SKM-1 (cell line): Measurements from ENCODE around the gene LBHD1.
"Not testable (repeated sequence)": the region's sequence is repeated elsewhere in the genome, so short reads cannot be mapped to it uniquely, and the experiment has no call there.

Experiments
- DNase-seq: peaks from one replicate; lab custom pipeline; 2025; ENCODE audit not compliant: unreplicated experiment; lab: John Stamatoyannopoulos, UW

Gene LBHD1

GRCh38 chr11:62694455-62695167 lies 22.5 kb upstream of the LBHD1 start:
- peak; percentile 63 for DNase-seq

DNA sequence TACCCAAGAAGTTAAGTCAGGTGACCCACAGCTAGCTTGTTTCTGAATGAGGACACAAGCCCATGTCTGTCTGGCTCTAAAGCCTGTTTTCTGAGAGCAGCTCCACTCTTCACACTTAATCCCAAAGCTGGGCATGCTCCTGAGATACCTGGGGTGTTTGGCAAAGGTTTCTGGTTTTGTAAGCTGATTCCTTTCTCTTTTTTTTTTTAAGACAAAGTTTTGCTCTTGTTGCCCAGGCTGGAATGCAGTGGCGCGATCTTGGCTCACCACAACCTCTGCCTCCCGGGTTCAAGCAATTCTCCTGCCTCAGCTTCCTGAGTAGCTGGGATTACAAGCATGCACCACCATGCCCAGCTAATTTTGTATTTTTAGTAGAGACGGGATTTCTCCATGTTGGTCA lies 21.6 kb upstream of the LBHD1 start:
- DNase-seq = not testable (repeated sequence)

GRCh38 chr11:62689421-62690183 lies 17.5 kb upstream of the LBHD1 start, which contains the start of gene LRRN4CL:
LRRN4CL (minus strand) TSS chr11:62689530; CDS start chr11:62688508, 1,022 bp downstream.
- no peak for DNase-seq

DNA sequence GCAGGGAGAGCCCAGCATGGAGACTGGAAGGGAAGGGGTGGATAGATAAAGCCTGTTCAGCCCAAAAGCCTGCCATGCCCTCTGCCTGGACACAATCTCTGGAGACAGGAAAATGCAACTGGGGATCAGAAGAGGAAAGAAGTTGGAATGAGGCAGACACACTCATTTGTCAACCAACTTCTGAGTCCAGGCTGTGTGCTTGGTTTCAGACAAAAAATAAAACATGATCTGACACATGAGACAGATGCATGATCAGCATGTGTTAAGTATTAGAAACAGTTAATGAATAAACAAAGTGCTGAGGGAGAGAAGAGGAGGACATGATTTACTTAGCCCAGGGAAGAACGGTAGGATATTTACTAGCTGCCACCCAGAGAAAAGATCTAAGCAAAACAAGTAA lies 16.4 kb upstream of the LBHD1 start:
- DNase-seq = no peak

GRCh38 chr11:62687508-62688396 lies 15.7 kb upstream of the LBHD1 start:
- no peak for DNase-seq

- no peak for DNase-seq
These were observed 10.5 kb upstream of the LBHD1 start for GRCh38 chr11:62682518-62682917.

DNA sequence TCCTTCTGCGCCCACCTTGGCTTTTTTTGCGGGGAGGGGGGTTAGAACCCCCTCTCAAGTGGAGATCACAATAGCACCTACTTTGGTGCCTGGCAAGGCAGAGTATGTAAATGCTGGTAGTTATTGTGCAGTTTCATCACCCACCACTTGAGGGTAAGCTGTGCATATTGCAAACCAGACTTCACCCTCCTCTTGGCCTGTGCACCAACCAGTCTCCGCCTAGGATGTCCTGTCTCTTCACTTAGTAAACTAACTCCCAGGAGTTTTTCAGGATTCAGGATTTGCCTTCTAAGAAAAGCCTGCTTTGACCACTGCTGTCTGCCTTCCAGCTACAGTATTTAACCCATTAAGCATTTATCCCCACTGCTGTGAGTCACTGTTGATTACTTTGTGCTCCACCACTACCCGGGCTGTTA lies 8.8 kb upstream of the LBHD1 start:
- peak; percentile 65 for DNase-seq

DNA sequence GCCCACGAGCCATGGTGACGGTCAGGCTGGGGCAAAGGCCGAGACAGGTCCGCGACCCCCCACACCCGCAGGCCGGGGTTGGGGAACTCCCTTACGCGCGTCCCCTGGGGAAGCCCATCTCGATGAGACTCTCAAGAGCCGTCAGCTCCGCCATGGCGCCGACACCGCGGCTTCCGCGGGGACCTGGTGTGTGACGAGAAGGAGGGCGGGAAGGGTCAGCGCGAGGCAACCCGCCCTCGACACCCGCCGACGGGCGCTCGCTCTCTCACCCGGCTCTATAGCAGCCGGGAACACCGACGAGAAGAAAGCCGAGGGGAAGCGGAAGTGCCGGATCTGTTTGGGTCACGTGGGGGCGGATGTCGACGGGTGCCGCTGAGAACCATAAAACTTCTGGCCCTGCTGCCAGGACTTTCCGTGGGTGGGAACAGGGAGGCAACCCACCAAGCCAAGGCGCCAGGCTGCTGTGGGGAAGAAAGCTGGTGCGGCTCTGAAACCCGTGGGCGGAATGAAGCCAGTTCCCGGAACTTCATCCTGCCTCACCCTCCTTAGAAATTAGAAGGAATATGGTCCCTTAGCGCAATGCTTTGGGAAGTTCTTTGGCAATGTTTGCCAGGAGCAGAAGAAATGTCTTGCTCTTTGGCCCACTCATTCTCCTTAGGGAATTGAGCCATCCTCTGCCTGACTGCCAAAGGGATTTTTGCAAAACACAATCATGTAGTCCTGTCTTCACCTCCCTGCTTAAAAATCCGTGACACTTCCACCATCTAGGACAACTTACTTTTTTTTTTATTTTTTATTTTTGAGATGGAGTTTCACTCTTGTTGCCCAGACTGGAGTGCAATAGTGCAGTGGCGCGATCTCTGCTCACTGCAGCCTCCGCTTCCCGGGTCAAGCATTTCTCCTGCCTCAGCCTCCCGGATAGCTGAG lies 7.0 kb upstream of the LBHD1 start, which contains the start of gene UBXN1:
Gene UBXN1 (minus strand): TSS at position 304 of the 927 bp plus-strand sequence. CDS start 150 bp downstream, at position 154.
- DNase-seq = peak; percentile 82

DNA sequence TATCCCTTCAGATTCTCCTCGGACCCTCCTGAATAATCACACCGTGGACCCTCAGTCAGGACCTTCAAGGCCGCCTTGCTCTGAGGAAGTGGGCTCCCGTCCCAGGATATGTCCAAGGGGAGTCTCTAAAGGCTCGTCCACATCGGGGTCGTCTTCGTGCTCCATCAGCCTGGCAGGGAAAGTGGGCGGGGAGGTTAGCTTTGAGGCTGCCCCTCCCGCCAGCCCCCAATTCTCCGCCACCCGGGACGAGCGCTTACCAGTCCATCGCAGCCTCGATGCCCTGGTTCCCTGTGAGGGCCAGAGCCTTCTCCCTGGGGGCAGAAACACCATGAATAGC lies 6.3 kb upstream of the LBHD1 start:
- no peak for DNase-seq

DNA sequence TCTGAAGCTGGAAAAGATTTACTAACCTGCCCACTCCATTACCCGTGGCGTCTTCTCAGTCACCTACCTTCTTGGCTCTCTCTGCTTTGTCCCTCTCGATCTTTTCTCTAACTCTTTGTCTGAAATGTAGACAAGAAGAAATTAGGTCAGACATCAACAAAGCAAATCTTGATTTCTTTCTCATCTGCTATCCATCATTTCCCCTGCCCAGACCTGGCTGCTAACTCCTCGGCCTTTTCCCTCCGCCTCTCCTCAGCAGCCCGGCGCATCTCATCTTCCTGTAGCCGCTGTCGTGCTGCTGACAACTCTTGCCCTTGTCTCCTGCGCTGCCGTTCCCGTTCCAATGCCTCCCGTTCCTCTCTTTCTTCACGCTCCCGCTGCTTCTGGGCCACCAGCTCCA lies 5.6 kb upstream of the LBHD1 start:
- no peak for DNase-seq

DNA sequence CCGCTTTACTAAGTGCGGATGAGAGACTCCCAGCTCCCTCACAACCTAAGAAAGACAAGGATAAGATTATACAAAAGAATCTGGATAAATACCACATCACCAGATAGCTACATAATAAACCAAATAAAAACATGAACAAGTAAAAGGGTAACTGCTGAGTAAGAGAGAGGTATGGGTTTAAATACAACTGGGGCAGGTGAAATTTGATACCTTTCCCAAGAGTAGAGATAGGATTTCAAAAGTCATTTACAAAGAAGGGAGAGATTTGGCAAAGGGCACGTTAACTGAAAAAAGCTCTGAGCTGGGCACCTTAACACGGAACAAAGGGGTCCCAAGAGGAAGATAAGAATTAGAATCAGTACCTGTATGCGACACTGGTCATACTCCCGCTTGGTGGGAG lies 5.1 kb upstream of the LBHD1 start:
- no peak for DNase-seq

- DNase-seq = no peak
These were observed 4.6 kb upstream of the LBHD1 start for GRCh38 chr11:62676698-62677097.

DNA sequence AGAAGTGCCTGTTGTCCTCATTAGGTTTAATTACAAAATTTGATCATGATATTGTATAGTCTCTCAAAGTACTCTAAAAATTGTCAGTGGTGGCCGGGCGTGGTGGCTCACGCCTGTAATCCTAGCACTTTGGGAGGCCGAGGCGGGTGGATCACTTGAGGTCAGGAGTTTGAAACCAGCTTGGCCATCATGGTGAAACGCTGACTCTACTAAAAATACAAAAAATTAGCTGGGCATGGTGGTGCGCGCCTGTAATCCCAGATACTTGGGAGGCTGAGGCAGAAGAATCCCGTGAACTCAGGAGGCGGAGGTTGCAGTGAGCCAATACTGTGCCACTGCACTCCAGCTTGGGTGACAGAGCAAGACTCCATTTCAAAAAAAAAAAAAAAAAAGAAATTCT lies 3.3 kb upstream of the LBHD1 start:
- not testable (repeated sequence) for DNase-seq

DNA sequence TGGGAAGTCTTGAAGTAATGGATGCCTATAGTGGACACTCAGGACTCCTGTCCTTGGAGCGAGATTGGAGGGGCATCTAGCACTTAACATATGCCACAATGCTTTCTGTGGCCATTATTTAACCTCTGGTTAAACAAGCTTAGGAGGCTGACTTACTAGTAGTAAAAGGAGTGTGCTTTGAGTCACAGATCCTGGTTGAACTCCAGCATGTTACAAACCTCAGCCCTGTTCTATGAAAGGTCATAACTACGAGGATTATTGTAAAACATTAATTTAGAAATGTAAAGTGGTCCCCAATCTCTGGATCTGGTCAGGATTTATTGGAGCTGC lies 1.1 kb upstream of the LBHD1 start:
- no peak for DNase-seq

GRCh38 chr11:62671236-62671607 lies 845 bp downstream of the LBHD1 start:
- DNase-seq = no peak

DNA sequence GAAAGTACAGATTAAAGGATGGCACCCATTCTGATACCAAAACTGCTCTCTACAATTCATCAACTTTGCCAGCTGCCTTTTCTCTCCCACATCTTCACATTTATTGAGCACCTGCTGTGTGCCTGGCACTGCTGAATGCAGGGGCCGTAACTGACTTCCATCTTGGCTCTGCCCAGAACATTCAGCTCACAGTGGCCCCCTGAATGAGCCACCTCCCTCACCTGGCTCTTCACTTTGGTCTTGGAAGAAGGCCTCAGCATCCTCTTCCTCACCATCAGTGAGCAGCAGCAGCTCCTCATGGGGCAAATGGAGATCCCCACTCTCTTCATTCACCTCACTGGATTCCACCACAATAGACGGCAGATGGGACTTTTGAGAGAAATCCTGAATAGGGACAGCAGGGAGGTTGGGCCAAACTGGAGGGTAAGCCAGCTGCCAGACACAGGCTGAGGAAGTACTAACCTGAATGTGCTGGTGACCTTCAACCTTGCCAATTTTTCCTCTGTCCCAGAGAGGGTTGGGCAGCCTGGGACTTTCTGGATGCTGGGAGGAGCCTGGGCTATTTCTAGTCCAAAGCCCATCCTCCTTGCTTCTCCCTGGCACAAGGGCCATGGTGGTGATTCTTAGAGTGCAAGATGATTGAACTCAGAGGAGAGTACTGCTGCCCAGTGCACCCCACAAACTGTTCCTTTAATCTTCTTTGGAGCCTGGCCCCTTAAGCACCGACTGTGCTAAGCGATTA lies 2.5 kb downstream of the LBHD1 start:
- DNase-seq = no peak

DNA sequence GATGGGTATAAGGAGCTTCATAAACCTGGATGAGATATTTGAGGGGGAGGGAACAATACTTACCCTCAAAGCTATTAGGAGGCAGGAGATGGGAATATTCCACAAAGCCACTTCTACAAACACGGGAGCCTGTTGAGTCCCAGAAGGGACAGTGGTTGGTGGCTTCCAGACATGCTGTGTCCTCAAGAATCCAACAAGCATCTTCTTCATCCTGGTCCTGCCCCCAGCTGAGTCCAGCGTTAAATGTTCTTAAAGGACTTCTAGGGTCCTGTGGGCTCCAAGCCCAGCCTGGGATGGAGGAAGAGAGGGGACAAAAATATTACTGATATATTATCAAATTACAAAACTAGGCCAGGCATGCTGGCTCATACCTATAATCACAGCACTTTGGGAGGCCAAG lies 4.6 kb downstream of the LBHD1 start:
- DNase-seq = no peak

- DNase-seq = no peak
These were observed 5.7 kb downstream of the LBHD1 start for GRCh38 chr11:62666259-62666926.

- DNase-seq = no peak
These were observed 6.3 kb downstream of the LBHD1 start for GRCh38 chr11:62665599-62666258.
